ENCODE data around the gene ELFN2. TPM values are rescaled to one million over a fixed set of nuclear protein-coding genes. Genes with fewer than 3 reads are reported as not detected.

Gene ELFN2
- total and polyA plus RNA-seq, 2 donors (not counting 3 experiments of a cell fraction or from before 2014, with no cell fraction given), result 0.41 to 1.3 TPM

GRCh38 chr22:37340331-37341262 is 86.7 kb downstream of the ELFN2 start:
- TF ChIP-seq POLR2AphosphoS5 (IDR thresholded peaks at IDR 0.05; ENCODE audit: insufficient read depth, low read depth, low read length) (no peak), EZH2 (IDR thresholded peaks at IDR 0.05; ENCODE audit: borderline replicate concordance, low read depth, low read length, severe bottlenecking) (no peak), FOS (IDR thresholded peaks at IDR 0.05; ENCODE audit: borderline replicate concordance, insufficient read depth, low read length) (no peak), POLR2A (IDR thresholded peaks at IDR 0.05; ENCODE audit: low read depth, low read length) (no peak), JUN (IDR thresholded peaks at IDR 0.05; ENCODE audit: borderline replicate concordance, insufficient read depth, insufficient read length, low read depth) (no peak), MAX (IDR thresholded peaks at IDR 0.05; ENCODE audit: insufficient read depth, insufficient read length) (no peak)
- intact Hi-C loops (cut with micrococcal nuclease) (no loop called here), dilution Hi-C loops (cut with MboI; ENCODE audit: extremely low pct_ligation_motif_present, low sequenced_read_pairs) (no loop called here)
- DNase-seq (ENCODE audit: low read depth, low spot score) (no peak), FAIRE-seq (no peak)
- H3K4me1 ChIP-seq (ENCODE audit: control insufficient read depth, extremely low read depth, insufficient read depth, low read length), result peaks cover 7% of the 10 kb centered on the region
- CTCF ChIA-PET, result interaction anchor here (0.9 to 1.9 kb wide), 5 partner anchors 9 to 116 kb away, joined by 3 to 10 read pairs (median 5); no protein-coding TSS in a partner anchor
- no peaks in the 10 kb centered on the region for H3K36me3 ChIP-seq (ENCODE audit: control insufficient read depth in 2 of 2, extremely low read depth in 1 of 2, insufficient read depth in 2 of 2, low read length in 2 of 2)
- H3K4me2 ChIP-seq (ENCODE audit: insufficient read depth, low read length), result no peak overlapping the region
- POLR2A ChIA-PET, result no interaction called here
- no peak overlapping the region for H3K4me3 ChIP-seq (replicated peaks in 1 of 3; ENCODE audit: insufficient read depth in 1 of 3, low read depth in 1 of 3, low read length in 3 of 3)
- peaks cover 7 to 10% of the 10 kb centered on the region in 2 experiments for H3K27me3 ChIP-seq (ENCODE audit: control insufficient read depth in 2 of 2, insufficient read depth in 2 of 2, low read length in 2 of 2)
- no TSS peak for BruUV-seq (replicated peaks)
- H3K27ac ChIP-seq (ENCODE audit: insufficient read depth, low read depth, low read length), result no peak overlapping the region
- H3K9me3 ChIP-seq (replicated peaks; ENCODE audit: control insufficient read depth, insufficient read depth, low read length), result no peaks in the 10 kb centered on the region
- H3K9me1 ChIP-seq (replicated peaks; ENCODE audit: control insufficient read depth, extremely low read depth, insufficient read depth, low read length), result no peaks in the 10 kb centered on the region
- no peak overlapping the region for H3K9ac ChIP-seq (replicated peaks; ENCODE audit: extremely low read depth, insufficient read depth, low read length)
- H2AFZ ChIP-seq (ENCODE audit: low read depth, low read length), result no peak overlapping the region
- H3K79me2 ChIP-seq (ENCODE audit: control insufficient read depth, insufficient read depth, low read length), result no peaks in the 10 kb centered on the region
- H4K20me1 ChIP-seq (replicated peaks; ENCODE audit: control insufficient read depth, extremely low read depth, insufficient read depth, low read length), result no peaks in the 10 kb centered on the region

Measured in endothelial cell of umbilical vein (primary cell).